ENCODE data around the gene PTPN23.

PTPN23 gene

GRCh38 chr3:47337656-47338055 is 43.2 kb upstream of the PTPN23 start:
- Histone ChIP-seq H3K4me3 (ENCODE audit: low read depth, low read length) (no peak overlapping the region), H3K27ac (ENCODE audit: extremely low read depth, low read depth, low read length) (no peak overlapping the region), H3K4me1 (ENCODE audit: control insufficient read depth, insufficient read depth, low read length) (no peaks in the 10 kb centered on the region), H3K36me3 (ENCODE audit: control insufficient read depth in 2 of 2, insufficient read depth in 1 of 2, low read length in 2 of 2) (peaks cover 0 to 91% of the 10 kb centered on the region in 2 experiments; a peak in 2 of 3 replicates), H3K9me3 (ENCODE audit: control insufficient read depth, insufficient read depth, low read depth, low read length) (no peaks in the 10 kb centered on the region)
- no peak for TF ChIP-seq ZNF140 (tag by site-specific recombination; IDR thresholded peaks at IDR 0.05)
- no peak for TF ChIP-seq ZNF830 (tag by site-specific recombination; IDR thresholded peaks at IDR 0.05; ENCODE audit: low read depth)
- TF ChIP-seq ZNF266 (tag by site-specific recombination; IDR thresholded peaks at IDR 0.05; ENCODE audit: low read depth): no peak
- no peak for TF ChIP-seq GFI1B (tag by site-specific recombination; IDR thresholded peaks at IDR 0.05)
- TF ChIP-seq KLF8 (tag by site-specific recombination; IDR thresholded peaks at IDR 0.05): no peak
- TF ChIP-seq HOXC10 (CRISPR knock-in tag; IDR thresholded peaks at IDR 0.05): no peak
- ChIA-PET POLR2A (no interaction called here), CTCF (no interaction called here)

- no peak overlapping the region for H3K27ac ChIP-seq (ENCODE audit: extremely low read depth, low read depth, low read length)
- no peaks in the 10 kb centered on the region for H3K4me1 ChIP-seq (ENCODE audit: control insufficient read depth, insufficient read depth, low read length)
- no peak overlapping the region for H3K4me3 ChIP-seq (ENCODE audit: low read depth, low read length)
- H3K9me3 ChIP-seq (ENCODE audit: control insufficient read depth, insufficient read depth, low read depth, low read length): no peaks in the 10 kb centered on the region
- ChIA-PET POLR2A (no interaction called here), CTCF (interaction anchor here (0.6 kb wide), 1 partner anchor 341 kb away, joined by 3 read pairs; no protein-coding TSS in a partner anchor)
- TF ChIP-seq ZNF654 (tag by site-specific recombination; IDR thresholded peaks at IDR 0.05; ENCODE audit: low read depth): no peak
- no peak for TF ChIP-seq REST (tag by site-specific recombination; IDR thresholded peaks at IDR 0.05)
- no peak for TF ChIP-seq ZNF677 (tag by site-specific recombination; IDR thresholded peaks at IDR 0.05)
- no peak for TF ChIP-seq ZNF548 (tag by site-specific recombination; IDR thresholded peaks at IDR 0.05)
- TF ChIP-seq ZNF558 (tag by site-specific recombination; IDR thresholded peaks at IDR 0.05): no peak
- H3K36me3 ChIP-seq (ENCODE audit: control insufficient read depth in 2 of 2, insufficient read depth in 1 of 2, low read length in 2 of 2): peaks cover 0 to 90% of the 10 kb centered on the region in 2 experiments; a peak in 2 of 3 replicates
These were observed 40.9 kb upstream of the PTPN23 start for GRCh38 chr3:47339951-47340350.

GRCh38 chr3:47340866-47341265 is 40.0 kb upstream of the PTPN23 start:
- Histone ChIP-seq H3K27ac (ENCODE audit: extremely low read depth, low read depth, low read length) (no peak overlapping the region), H3K9me3 (ENCODE audit: control insufficient read depth, insufficient read depth, low read depth, low read length) (no peaks in the 10 kb centered on the region), H3K4me1 (ENCODE audit: control insufficient read depth, insufficient read depth, low read length) (no peaks in the 10 kb centered on the region), H3K4me3 (ENCODE audit: low read depth, low read length) (no peak overlapping the region), H3K36me3 (ENCODE audit: control insufficient read depth in 2 of 2, insufficient read depth in 1 of 2, low read length in 2 of 2) (peaks cover 0 to 90% of the 10 kb centered on the region in 2 experiments; a peak in 2 of 3 replicates)
- POLR2A ChIA-PET: no interaction called here
- CTCF ChIA-PET: interaction anchor here (1.2 kb wide), 1 partner anchor 10 kb away, joined by 4 read pairs; no protein-coding TSS in a partner anchor
- TF ChIP-seq ZSCAN30 (tag by site-specific recombination; IDR thresholded peaks at IDR 0.05): no peak
- no peak for TF ChIP-seq ZNF624 (tag by site-specific recombination; IDR thresholded peaks at IDR 0.05)
- no peak for TF ChIP-seq PRDM4 (tag by site-specific recombination; IDR thresholded peaks at IDR 0.05)
- no peak for TF ChIP-seq ZNF24 (tag by site-specific recombination; IDR thresholded peaks at IDR 0.05)
- TF ChIP-seq ZNF433 (tag by site-specific recombination; IDR thresholded peaks at IDR 0.05; ENCODE audit: low read depth): no peak
- TF ChIP-seq ZNF239 (tag by site-specific recombination; IDR thresholded peaks at IDR 0.05): no peak
- TF ChIP-seq ZNF514 (tag by site-specific recombination; IDR thresholded peaks at IDR 0.05): no peak
- no peak for TF ChIP-seq ZNF146 (tag by site-specific recombination; IDR thresholded peaks at IDR 0.05)
- TF ChIP-seq ZNF2 (tag by site-specific recombination; IDR thresholded peaks at IDR 0.05): no peak
- no peak for TF ChIP-seq ZNF560 (tag by site-specific recombination; IDR thresholded peaks at IDR 0.05; ENCODE audit: borderline replicate concordance)
- TF ChIP-seq ZNF23 (tag by site-specific recombination; IDR thresholded peaks at IDR 0.05; ENCODE audit: borderline replicate concordance): no peak
- TF ChIP-seq ZNF133 (tag by site-specific recombination; IDR thresholded peaks at IDR 0.05): no peak
- no peak for TF ChIP-seq ZBTB49 (tag by site-specific recombination; IDR thresholded peaks at IDR 0.05; ENCODE audit: low read depth)
- TF ChIP-seq TCF7L2 (IDR thresholded peaks at IDR 0.05; ENCODE audit: borderline replicate concordance, low read depth, low read length): no peak
- TF ChIP-seq ZNF473 (tag by site-specific recombination; IDR thresholded peaks at IDR 0.05): no peak
